HL-60 (cell line): ENCODE measurements around the gene BBOF1.

Source experiments
- GABPA ChIP-seq: IDR thresholded peaks from 2 replicates; pipeline ENCODE4 v1.6.1; 2012; ENCODE audit warnings: low read depth
- POLR2AphosphoS5 ChIP-seq: IDR thresholded peaks from 2 replicates; pipeline ENCODE4 v1.6.1; 2012; ENCODE audit warnings: low read depth
- TF ChIP-seq, protein P1 (sequence below): IDR thresholded peaks from one replicate; pipeline ENCODE4 v1.5.1; 2011; ENCODE audit warnings: low read length, control low read depth, inconsistent platforms; ENCODE audit not compliant: insufficient read depth

DNA sequence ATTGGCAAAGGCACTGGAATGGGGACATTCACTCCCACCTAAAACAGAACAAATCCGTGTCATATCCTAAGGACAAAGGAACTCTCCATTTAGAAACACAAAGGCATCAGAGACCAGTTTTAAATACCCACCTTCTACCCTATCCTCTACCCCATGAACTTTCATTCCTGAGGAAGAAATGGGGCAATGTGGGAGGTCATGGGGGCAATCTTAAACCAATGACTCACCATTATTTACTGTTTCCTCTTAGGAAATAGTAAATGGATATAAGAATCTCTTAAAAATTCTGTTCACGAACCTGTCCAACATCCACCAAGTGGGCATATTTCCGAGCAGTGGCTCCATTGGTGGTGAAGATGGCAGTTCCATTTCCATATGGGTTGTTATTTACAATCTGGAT, 45.7 kb downstream of the BBOF1 start:
- TF ChIP-seq, protein P1, sequence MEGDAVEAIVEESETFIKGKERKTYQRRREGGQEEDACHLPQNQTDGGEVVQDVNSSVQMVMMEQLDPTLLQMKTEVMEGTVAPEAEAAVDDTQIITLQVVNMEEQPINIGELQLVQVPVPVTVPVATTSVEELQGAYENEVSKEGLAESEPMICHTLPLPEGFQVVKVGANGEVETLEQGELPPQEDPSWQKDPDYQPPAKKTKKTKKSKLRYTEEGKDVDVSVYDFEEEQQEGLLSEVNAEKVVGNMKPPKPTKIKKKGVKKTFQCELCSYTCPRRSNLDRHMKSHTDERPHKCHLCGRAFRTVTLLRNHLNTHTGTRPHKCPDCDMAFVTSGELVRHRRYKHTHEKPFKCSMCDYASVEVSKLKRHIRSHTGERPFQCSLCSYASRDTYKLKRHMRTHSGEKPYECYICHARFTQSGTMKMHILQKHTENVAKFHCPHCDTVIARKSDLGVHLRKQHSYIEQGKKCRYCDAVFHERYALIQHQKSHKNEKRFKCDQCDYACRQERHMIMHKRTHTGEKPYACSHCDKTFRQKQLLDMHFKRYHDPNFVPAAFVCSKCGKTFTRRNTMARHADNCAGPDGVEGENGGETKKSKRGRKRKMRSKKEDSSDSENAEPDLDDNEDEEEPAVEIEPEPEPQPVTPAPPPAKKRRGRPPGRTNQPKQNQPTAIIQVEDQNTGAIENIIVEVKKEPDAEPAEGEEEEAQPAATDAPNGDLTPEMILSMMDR, result no peak
- TF ChIP-seq GABPA (no peak), POLR2AphosphoS5 (no peak)
